ENCODE results near the gene ZNF319. TPM values are rescaled to one million over a fixed set of nuclear protein-coding genes. Genes with fewer than 3 reads are reported as not detected.

ZNF319 gene
- total and polyA plus RNA-seq, 2 of the 8 experiments (the other 6 are each of a cell fraction or from before 2014, with no cell fraction given) = 3.3 to 5.5 TPM

- FAIRE-seq = no peak
- peak overlapping the region; percentile 84 to 93 for H3K4me2 ChIP-seq (ENCODE audit: insufficient read depth in 1 of 2, low read depth in 2 of 2, low read length in 2 of 2)
- 0 out of 2 replicates have a peak overlapping the region, but pooled peaks have one; percentile 48 for H4K8ac ChIP-seq (ENCODE audit: extremely low read depth, insufficient read depth, low read length)
- TF ChIP-seq SUZ12 (IDR thresholded peaks at IDR 0.05; ENCODE audit: low read length) (peak; percentile 32; the same call in 1 of the 2 replicates), KDM1A (IDR thresholded peaks at IDR 0.05; ENCODE audit: borderline replicate concordance, low read length) (no peak), POLR2A (IDR thresholded peaks at IDR 0.05; ENCODE audit: control extremely low read depth in 1 of 2, low read depth in 2 of 2, low read length in 2 of 2) (no peak), KDM4A (IDR thresholded peaks at IDR 0.05; ENCODE audit: low read depth, low read length, severe bottlenecking) (peak; percentile 87), HDAC2 (IDR thresholded peaks at IDR 0.05; ENCODE audit: borderline replicate concordance in 1 of 2, low read depth in 2 of 2, low read length in 2 of 2) (0 out of 4 replicates have a peak, but pooled peaks have one; percentile 52 to 61), SRF (IDR thresholded peaks at IDR 0.05; ENCODE audit: low read depth, low read length) (no peak), CHD1 (IDR thresholded peaks at IDR 0.05; ENCODE audit: low read depth, low read length) (no peak), MAFK (IDR thresholded peaks at IDR 0.05; ENCODE audit: low read depth, low read length) (no peak)
- TF ChIP-seq, protein P1, sequence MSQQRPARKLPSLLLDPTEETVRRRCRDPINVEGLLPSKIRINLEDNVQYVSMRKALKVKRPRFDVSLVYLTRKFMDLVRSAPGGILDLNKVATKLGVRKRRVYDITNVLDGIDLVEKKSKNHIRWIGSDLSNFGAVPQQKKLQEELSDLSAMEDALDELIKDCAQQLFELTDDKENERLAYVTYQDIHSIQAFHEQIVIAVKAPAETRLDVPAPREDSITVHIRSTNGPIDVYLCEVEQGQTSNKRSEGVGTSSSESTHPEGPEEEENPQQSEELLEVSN (IDR thresholded peaks at IDR 0.05) = peak; percentile 80
- TF ChIP-seq, protein P2, sequence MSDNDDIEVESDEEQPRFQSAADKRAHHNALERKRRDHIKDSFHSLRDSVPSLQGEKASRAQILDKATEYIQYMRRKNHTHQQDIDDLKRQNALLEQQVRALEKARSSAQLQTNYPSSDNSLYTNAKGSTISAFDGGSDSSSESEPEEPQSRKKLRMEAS (IDR thresholded peaks at IDR 0.05) = peak; percentile 91
Measured at GRCh38 chr16:57984443-57985203, 15.8 kb downstream of the ZNF319 start.

More at GRCh38 chr16:57984443-57985203, 15.8 kb downstream of the ZNF319 start:
- Histone ChIP-seq H3K23ac (ENCODE audit: insufficient read length) (no peak overlapping the region), H2BK12ac (ENCODE audit: low read depth, low read length) (no peak overlapping the region), H3K79me2 (ENCODE audit: control insufficient read depth in 1 of 2, insufficient read depth in 2 of 2, low read length in 2 of 2) (no peaks in the 10 kb centered on the region), H4K91ac (replicated peaks; ENCODE audit: insufficient read length, low read length) (no peak overlapping the region), H3K23me2 (ENCODE audit: low read depth, low read length) (peaks cover 12% of the 10 kb centered on the region; the same call in 1 of the 2 replicates), H2BK15ac (ENCODE audit: low read length) (peak overlapping the region; percentile 20; the same call in 1 of the 2 replicates), H3K4me3 (ENCODE audit: extremely low read depth in 1 of 4, insufficient read depth in 2 of 4, low read depth in 3 of 4, low read length in 4 of 4) (peak overlapping the region; percentile 60 to 80 (median 72)), H3K9ac (replicated peaks in 1 of 4; ENCODE audit: extremely low read depth in 1 of 4, low read depth in 3 of 4, low read length in 3 of 4) (peak overlapping the region in 2 of 4 experiments; percentile 34; a peak in 2 of 7 replicates), H3K27me3 (replicated peaks in 1 of 4; ENCODE audit: control insufficient read depth in 3 of 4, extremely low read depth in 1 of 4, insufficient read depth in 3 of 4, low read length in 3 of 4) (peaks cover 2 to 33% (median 19%) of the 10 kb centered on the region in 4 experiments), H3K14ac (ENCODE audit: insufficient read length) (no peak overlapping the region), H3K4me1 (replicated peaks in 1 of 4; ENCODE audit: control insufficient read depth in 3 of 4, insufficient read depth in 4 of 4, low read length in 3 of 4) (peaks cover 0 to 11% (median 3%) of the 10 kb centered on the region in 4 experiments; a peak in 3 of 7 replicates), H3K9me3 (ENCODE audit: insufficient read depth in 2 of 2, low read depth in 1 of 2, low read length in 1 of 2) (no peaks in the 10 kb centered on the region), H2BK120ac (replicated peaks; ENCODE audit: low read depth, low read length) (no peak overlapping the region), H2AFZ (ENCODE audit: low read length) (peak overlapping the region; percentile 81; the same call in 1 of the 2 replicates), H4K20me1 (replicated peaks in 1 of 2; ENCODE audit: control insufficient read depth in 1 of 2, insufficient read depth in 2 of 2, low read length in 2 of 2) (no peaks in the 10 kb centered on the region), H3K36me3 (ENCODE audit: control insufficient read depth in 2 of 4, insufficient read depth in 4 of 4, low read length in 3 of 4) (no peaks in the 10 kb centered on the region), H3K18ac (ENCODE audit: extremely low read depth, low read length) (peak overlapping the region; percentile 60), H2BK20ac (ENCODE audit: low read length) (no peak overlapping the region), H3K27ac (ENCODE audit: low read depth, low read length) (no peak overlapping the region), H3K56ac (replicated peaks; ENCODE audit: insufficient read length, low read depth, low read length) (no peak overlapping the region), H3K79me1 (ENCODE audit: low read depth, low read length) (no peaks in the 10 kb centered on the region), H2BK5ac (ENCODE audit: low read depth, low read length) (no peak overlapping the region; the same call in 1 of the 2 replicates), H2AK5ac (ENCODE audit: low read depth, low read length) (no peak overlapping the region), H3K4ac (replicated peaks; ENCODE audit: insufficient read length, low read depth, low read length) (no peak overlapping the region), H4K5ac (ENCODE audit: insufficient read length, low read depth, low read length) (no peak overlapping the region)
- WGBS, 2 experiments (ENCODE audit: extremely low coverage in 1 of 2, insufficient coverage in 1 of 2, insufficient read length in 1 of 2, insufficient replicate concordance in 2 of 2, low coverage in 1 of 2, low lambda C conversion rate in 2 of 2, missing lambda C conversion rate in 1 of 2) = 9% methylated on average over 49 of the region's 64 CpGs; no CpG with 5 or more reads in 1 of the 2 experiments
- DNase-seq (ENCODE audit: low read depth in 1 of 2, low spot score in 2 of 2) = peak; percentile 93 to 96
- CTCF ChIA-PET (ENCODE audit: partially characterized antibody) = interaction anchor here (0.7 to 26.3 kb wide), 4 partner anchors 15 to 189 kb away, joined by 3 to 305 read pairs (median 3); partner anchors contain the start of gene ZNF319
- POLR2A ChIA-PET (ENCODE audit: partially characterized antibody) = interaction anchor here (0.9 to 2.1 kb wide), 4 partner anchors 9 to 28 kb away, joined by 3 to 9 read pairs (median 4); no protein-coding TSS in a partner anchor
